GM23248 (cell line): ENCODE data around the gene SMIM13.

Experiments
- EZH2 ChIP-seq: fragments of 200-600 bp; sonication (generic); IDR thresholded peaks from 2 replicates; pipeline ENCODE4 v1.6.1; 2018; ENCODE audit warnings: antibody characterized with exemption, mild to moderate bottlenecking; ENCODE audit not compliant: insufficient read depth, poor library complexity, severe bottlenecking
- EZH2phosphoT487 ChIP-seq: fragments of 200-600 bp; sonication (generic); IDR thresholded peaks from 2 replicates; pipeline ENCODE4 v1.6.1; 2018; ENCODE audit warnings: antibody characterized with exemption, moderate library complexity, mild to moderate bottlenecking, low read depth; ENCODE audit not compliant: insufficient read depth

- TF ChIP-seq EZH2 = no peak
- no peak for TF ChIP-seq EZH2phosphoT487
Observed at GRCh38 chr6:11183761-11184362, 90.2 kb downstream of the SMIM13 start.
